GM19023 (cell line): ENCODE measurements around the gene POU3F1.
A peak's percentile ranks its signal among the peaks of the same experiment; 100 is the strongest.

Source experiments
- ATAC-seq: cut with Tn5 transposase; IDR thresholded peaks from one replicate; pipeline ENCODE4 v1.9.1; 2021; ENCODE audit warnings: mild to moderate bottlenecking, moderate library complexity; ENCODE audit not compliant: unreplicated experiment

The POU3F1 gene

DNA sequence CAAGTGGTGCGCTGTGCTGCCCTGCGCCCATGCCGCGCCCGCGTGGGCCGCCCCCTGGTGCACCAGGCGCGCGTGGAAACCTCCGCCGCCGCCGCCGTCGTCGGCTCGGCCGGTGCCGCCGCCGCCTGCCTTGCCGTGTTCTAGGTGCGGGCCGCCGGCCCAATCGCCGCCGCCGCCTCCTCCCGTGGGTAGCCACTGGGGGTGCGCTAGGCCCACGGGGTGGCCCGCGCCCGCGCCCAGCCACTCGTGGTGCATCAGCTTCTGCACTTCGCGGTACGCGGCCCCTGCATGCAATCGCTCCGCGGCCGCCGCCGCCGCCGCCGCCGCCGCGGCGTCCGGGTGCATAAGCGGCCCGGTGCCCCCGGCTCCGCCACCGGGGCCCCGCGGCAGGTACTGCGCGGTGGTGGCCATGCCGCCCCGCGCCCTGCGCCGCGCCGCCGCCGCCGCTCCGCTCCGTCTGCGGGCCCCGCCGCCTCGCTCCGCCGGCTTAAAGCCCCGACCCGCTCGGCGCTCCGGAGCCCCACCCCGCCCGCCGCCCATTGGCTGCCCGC lies at the start of gene POU3F1:
TSS of gene POU3F1 (minus strand) at position 461 of the 551 bp plus-strand sequence. CDS start at position 411, 50 bp downstream.
- peak; percentile 3 for ATAC-seq

DNA sequence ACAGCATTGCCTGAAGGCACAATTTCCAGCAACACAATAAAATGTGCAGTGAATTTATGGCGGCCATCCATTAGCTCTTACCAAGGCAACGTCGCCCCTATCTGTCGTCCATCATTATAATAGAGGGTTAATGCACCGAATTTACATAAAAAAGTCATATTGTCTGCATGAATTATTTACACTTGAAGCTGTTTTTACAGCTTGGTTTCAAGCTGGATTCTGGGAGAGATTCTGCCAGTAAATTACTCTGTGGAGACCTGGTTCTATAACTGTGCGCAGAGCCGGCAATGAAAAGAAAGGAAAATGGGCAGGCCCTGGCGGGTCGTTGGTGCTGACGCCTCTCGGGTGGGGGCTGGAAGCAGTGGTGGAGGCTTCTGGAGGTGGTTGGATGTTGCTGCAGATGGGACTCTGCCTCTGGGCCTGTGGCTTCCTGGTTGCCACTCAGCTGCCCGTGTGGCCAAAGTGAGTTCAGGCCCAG lies 48.9 kb upstream of the POU3F1 start:
- no peak for ATAC-seq

DNA sequence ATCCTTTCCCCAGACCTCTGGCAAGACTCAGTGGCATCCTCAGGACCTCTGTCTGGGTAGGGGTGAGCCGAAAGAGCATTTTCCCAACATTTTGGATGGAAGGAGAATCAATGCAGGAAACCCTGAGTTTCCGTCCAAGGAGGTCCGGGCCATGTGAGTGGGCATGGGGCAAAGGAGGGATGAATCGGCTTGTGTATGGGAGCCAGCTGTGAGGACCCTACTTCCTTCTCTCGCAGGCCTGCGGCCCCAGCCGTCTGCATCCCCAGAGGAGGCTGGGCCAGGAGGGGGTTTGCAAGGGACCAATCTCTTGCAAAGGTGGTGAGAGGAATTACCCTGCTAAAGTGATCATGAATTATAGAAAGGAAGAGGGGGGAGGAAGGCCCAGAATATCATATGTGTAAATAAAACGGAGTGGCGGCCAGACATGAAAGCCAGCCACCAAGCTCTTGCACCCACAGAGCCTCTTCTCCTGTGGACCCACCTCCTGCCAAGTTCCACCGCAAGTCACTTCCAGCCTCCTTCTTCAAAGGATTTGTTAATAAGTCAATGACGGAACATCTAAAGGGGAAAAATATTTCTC lies 48.2 kb upstream of the POU3F1 start:
- no peak for ATAC-seq

DNA sequence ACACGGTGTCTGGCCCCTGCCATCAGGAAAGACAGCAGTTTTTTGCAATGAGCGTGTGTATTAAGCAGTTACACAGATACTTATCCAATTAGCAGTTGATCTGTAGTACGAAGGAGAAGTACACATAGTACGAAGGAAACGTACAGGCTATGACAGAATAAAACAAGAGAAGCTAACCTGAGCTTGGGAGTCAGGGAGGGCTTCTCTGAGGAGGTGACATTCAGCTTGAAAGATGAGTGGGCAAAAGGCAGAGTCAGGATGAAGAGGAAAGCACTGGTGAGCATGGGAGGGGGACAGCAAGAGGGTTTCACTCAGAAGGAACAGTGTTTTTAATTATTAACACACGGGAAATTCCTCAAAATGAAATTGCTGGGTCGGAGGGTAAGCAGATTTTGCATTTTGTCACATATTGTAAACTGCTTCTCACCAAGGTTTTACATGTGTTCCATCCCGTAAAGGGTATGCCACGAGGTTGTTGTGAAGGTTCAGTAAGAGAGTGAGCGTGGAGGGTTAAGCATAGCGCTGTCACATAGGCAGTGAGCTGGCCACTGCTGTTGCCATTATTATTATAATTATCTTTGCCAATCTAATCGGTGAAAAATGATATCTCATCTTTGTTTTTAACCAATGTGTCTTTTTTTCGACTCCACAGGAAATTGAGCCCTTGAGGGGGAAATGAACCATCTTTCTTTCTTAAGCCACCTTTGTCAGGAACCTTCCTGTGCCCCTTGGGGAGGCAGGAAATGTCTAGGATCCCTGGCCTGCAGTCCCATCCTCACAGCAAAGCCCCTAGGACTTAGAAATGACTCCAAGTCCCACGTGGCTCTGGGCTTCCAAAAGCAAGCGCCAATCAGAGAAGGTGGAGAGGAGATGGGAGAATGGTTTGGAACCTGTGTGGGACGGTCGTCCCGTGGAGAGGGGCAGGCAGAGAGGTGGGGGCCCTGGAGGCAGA lies 47.3 kb upstream of the POU3F1 start:
- no peak for ATAC-seq

DNA sequence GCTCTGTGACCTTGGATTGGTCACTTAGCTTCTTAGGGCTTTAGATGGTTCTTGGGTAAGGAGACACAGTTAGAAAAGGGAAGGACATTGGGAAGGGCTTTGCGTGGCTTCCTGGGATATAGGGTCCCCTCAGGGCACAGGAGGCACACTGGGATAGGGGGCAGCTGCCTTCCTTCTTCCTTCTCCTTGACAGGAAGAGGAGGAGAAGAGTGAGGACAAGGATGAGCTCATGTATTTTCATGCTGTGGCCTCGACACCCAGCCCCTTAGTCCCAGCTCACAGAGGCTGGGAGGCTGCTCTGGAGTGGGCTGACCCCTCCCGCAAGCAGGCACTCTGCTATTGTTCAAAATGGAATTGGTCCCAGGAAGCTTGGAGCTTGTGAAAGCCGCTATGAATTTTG lies 45.7 kb upstream of the POU3F1 start:
- no peak for ATAC-seq

DNA sequence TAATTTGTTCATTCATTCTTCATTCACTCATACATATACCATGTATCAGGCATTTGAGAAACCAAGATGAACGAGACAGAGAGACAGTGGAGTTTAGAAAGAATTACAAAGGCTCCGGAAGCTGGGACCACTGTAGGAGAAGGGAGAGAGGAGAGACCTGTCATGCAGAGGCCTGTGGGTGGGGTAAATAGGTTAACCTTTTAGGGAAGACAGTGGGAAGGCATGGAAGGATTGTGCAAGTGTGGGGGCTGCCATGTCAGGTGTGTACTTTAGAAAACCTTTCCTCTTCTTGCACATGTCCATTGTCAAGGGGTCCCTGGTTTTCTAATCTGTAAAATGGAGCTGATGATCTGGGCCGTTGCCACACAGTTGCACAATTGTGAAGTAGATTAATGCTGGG lies 44.2 kb upstream of the POU3F1 start:
- ATAC-seq = no peak

DNA sequence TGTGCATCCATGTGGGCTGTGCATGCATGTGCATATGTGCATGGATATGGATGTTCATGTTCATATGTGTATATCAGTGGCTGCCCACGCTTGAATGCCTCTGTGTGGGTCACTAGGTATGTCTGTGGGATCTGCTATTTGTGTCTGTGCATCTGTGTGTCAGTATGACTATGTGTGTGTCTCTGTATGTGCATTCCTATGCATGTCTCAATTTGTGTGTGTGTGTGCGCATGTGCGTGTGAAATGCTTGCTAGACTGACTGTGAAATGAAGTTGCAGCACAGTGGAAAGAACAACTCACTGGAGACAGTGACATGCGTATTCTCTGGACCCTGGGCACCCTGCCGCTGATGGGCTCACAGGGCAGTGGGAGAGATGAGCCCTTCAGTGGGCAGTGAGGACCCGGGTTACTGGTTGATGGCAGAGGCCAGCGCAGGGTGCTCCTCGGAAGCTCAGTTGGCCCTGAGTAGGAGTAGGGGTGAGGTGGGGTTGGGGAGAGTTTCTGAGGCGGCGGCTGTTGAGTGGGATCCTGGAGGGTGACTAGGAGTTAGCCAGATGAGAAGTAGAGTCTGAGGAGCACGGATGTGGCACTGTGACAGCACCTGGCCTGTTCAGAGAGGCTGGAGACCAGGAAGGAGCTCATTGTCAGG lies 43.2 kb upstream of the POU3F1 start:
- ATAC-seq = no peak

DNA sequence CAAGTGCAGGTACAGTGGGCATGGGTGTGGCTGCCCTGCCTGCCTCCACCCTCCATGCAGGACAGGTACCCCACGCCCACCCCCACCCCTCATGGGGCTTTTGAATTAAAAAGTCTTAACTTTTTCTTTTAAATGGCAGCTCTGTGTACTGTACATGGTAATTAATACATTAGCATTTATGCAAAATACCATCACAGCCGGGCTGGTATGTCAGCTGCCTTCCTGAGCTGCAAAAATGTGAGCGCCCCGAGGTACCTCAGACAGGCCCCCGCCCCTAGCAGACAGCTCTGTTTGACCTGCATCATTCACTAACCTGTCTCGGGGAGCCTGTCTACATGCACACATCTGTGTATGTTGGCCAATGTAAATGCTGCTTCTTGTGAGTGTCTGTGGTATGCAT lies 42.2 kb upstream of the POU3F1 start:
- no peak for ATAC-seq

DNA sequence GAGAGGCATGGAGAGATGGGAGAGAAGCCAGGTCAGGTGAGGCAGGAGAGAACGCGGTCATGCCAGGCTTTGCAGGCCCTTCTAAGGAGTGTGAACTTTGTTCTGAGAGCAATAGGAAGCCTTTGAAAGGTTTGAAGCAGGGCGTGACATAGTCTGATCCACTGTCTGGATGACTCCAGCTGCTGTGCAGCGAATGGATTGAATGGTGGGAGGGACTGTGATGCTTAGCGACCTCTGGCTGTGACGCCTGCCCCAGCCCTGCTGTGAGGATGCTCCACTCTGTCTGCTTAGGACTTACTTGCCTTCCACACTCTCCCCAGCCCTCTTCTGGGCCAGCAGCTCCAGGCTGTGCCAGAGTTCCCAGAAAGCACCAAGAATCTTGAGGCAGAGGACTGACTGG lies 41.8 kb upstream of the POU3F1 start:
- no peak for ATAC-seq

DNA sequence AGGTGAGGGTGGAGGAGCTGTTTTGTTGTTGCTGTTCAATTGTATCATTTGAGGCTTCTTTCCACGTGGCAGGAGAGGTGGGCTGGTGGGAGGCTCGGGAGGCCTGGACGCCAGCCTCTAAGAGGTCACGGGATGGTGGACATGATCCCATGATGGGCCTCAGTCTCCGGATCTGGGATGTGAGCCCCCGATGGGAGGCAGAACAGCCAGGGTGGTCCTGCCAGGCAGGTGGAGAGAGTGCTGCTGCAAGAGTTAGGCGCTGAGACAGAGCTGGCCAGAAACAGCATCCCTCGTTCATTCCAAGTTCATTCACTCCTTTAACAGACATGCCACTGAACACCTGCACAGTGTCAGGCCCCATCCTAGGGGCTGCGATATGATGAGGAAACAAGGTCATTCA lies 41.1 kb upstream of the POU3F1 start:
- no peak for ATAC-seq

DNA sequence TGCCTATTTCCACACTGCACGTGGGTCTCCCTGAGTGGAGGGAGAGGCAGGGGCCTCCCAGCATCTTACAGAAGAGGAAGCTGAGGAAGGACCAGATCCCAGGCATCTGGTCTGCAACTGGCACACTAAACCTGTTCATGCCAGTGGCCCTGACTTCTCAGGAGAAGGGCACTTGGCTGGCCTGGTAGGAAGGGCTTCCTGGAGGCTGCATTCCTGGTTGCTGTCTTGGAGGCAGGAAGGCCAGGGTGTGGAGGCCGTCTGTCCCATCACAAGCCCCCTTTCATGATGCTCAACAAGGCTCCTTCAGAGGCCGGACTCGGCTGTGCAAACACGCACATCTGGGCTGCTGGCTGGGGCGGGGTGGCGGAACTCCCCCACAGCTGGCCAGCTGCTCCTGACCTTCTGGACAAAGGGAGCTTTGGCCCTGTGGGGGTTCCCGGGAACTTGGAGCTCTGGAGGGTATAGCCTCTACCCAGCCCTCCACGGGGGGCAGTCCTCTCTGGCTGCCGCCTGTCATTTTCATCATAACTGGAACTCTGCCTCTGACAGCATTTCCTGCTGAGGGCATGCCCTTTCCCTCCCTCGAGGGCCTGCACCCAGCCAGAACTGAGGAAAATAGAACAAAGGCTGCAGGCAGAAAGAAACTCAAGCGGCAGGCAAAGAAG lies 39.2 kb upstream of the POU3F1 start:
- ATAC-seq = no peak

DNA sequence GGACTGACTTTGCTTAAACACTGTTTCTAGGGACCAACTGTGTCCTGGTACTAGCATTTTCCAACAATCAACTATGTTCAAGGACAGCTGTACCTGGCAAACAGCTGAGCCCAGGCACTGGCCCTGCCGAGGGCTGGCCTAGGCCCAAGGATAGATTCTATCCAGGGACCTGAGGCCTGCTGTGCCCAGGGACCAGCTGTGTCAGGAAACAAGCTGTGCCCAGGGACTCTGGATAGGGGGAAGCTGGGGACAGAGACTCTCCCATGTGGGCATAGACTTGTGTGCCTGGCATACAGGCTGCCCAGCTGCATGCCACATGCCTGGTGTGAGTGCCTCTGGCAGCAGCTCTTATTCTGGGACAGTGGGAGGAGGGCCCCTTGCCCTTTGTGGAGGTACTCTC lies 38.1 kb upstream of the POU3F1 start:
- no peak for ATAC-seq

DNA sequence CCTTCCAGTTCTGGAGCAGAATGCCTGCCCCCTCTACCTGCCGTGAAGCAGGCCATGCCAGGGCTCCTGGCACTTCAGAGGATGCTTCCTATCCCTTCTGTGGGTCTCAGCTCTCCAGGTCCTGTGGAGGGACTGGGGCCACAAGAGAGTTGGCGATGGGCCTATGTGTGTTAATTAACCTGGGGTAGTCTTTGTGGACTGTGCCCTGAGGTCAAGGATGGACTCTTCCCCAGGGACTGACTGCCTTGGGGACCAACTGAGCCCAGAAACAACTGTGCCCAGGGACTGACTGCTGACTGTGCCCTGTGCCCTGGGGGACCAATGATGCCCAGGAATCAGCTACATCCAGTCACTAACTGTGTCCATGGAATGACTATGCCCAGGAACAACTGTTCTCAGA lies 37.5 kb upstream of the POU3F1 start:
- no peak for ATAC-seq

DNA sequence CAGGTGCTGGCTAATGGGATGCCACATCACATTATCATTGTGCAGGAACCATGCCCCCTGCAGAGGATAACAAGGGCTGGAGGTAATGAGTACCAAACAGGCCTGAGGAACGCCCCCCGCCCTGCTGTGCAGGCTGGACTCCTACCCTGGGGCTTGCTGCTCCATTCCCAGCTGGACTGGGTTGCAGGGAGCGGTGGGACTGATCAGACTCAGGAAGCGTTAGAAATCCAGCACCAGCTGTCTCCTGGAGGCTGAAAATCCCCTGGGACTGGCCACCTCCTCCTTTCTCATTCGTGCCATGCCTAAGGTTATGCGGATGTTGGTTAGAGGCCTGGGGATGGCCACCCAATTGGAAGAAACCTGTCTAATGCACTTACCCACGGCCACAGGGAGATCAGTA lies 36.9 kb upstream of the POU3F1 start:
- no peak for ATAC-seq

DNA sequence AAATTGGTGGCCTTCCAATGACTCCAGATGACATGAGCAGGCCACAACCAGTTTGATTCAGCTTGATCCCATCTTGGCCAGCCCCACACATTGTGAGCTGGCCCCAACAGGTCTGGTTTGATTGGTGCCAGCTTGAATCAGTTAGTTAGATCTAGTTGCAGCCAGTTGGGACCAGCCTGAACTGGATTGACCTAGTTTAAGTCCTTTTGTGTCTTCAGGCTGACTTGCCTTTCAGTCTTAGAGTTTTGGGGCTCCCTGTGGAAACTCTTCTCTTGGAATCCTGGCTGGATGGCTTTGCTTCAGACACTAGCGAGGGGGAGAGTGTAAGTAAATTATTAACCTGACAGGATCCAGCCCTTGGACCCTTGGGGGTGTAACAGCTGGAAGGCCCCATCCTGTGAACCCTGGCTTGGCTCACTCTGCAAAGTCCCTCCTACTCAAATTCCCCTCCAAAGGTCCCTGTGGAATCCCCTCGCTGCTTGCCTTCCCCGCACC lies 36.2 kb upstream of the POU3F1 start:
- no peak for ATAC-seq

DNA sequence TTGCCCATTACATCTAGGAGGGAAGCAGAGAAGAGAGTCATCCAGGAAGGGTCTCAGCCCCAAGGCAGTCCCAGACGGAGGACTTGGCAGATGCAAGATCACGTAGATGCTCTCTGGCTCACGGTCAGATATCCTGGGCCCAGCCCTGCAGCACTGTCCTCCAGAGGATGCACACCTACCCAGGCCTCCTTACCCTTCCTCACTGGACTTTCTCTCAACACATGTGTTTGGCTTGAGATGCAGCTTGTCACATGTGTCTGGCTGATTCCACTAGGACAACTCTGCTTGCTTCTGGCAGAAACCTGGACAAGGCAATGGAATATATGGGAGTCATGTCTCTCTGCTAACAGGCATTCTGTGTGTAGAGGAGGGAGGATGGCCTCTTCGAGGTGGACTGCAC lies 32.4 kb upstream of the POU3F1 start:
- ATAC-seq = no peak

DNA sequence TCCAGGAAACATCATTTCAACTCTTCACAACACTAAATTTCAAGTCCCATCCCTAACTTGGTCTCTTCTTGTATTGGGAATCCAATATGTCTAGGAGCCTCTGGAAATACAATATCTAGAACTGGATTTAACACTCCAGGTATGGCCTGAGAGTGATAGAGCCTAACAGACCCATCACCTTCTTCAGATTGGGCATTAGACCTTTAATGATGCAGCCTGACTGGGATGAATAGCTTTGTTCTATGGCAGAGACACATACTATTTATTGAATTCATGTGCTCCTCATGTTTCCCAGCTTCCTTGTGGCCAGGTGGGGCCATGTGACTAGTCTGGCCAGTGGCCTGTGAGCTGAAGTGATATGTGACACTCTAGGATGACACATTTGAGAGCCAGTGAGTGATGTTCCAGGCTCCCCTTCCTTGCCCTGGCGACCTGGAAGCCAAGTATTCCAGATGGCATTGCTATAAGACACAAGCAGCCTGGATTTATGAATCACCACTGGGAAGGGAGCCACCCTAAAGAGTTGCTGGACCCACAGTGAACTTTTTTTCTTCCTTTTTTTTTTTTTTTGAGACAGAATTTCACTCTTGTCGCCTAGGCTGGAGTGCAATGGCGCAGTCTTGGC lies 31.0 kb upstream of the POU3F1 start:
- ATAC-seq = no peak

DNA sequence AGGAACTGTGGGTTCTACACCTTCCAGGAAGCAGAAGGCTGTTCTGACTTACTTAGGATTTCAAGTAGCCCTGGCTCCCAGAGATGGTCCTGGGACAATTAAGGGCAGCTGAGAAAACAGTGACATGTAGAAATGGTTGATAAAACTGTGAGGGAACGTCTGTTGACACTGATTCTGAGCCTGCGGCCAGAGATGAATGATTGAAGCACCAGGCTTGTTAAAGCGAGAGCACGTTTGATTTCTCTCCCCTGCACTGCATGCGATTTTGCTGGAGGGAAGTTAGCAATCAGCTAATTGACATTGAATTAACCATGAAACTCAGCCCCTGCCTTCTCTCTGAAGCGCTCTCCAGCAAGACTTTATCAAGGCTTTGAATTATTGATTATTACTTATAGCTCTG lies 29.9 kb upstream of the POU3F1 start:
- no peak for ATAC-seq

DNA sequence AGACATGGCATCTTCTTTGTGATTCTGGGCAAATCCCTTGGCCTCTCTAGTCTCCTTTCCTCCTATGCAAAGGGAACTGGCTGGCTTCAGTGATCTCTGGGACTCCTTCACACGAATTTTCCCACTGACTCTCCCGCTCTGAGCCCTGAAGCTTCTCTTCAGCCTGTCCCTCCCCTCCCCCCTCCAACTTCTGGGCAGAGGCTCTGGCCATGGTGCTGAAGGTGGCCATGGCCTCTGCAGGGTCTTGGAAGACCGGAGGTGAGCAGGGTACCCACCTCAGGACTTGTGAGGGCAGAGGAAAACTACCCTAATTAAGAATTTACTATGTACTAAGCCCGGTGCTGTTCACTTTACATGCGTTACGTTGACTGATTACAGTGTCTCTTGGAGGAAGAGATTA lies 29.4 kb upstream of the POU3F1 start:
- no peak for ATAC-seq

DNA sequence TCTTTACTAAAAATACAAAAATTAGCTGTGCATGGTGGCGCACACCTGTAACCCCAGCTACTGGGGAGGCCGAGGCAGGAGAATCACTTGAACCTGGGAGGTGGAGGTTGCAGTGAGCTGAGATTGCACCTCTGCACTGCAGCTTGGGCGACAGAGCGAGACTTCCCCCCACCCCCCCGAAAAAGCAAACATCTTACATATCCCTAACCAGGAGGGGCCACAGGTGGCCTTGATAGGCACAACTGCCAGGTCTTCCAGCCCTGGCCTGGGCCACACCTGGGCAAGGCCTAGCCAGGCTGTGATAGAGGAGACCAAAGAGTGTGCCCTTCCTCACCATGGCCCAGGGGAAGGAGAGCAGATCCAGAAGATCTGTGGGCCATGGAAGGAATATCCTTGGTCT lies 28.6 kb upstream of the POU3F1 start:
- ATAC-seq = no peak
